NCI-H128 (cell line): Measurements from ENCODE around the gene PLCL1.
"Not testable (repeated sequence)": the region's sequence is repeated elsewhere in the genome, so short reads cannot be mapped to it uniquely, and the experiment has no call there.

ENCODE experiments used
- DNase-seq: peaks from one replicate; lab custom pipeline; 2025; ENCODE audit not compliant: unreplicated experiment; lab: John Stamatoyannopoulos, UW

The PLCL1 gene

GRCh38 chr2:197993363-197993762 lies 189.0 kb downstream of the PLCL1 start:
- no peak for DNase-seq

- no peak for DNase-seq
Measured at GRCh38 chr2:197993830-197994229, 189.4 kb downstream of the PLCL1 start.

GRCh38 chr2:197994751-197995150 lies 190.4 kb downstream of the PLCL1 start:
- no peak for DNase-seq

GRCh38 chr2:197996583-197996982 lies 192.2 kb downstream of the PLCL1 start:
- DNase-seq: no peak

GRCh38 chr2:197997083-197997541 lies 192.7 kb downstream of the PLCL1 start:
- DNase-seq: no peak

- no peak for DNase-seq
Measured at GRCh38 chr2:197998702-197999101, 194.3 kb downstream of the PLCL1 start.

GRCh38 chr2:198000417-198000816 lies 196.0 kb downstream of the PLCL1 start:
- DNase-seq: no peak

- DNase-seq: no peak
Measured at GRCh38 chr2:198004173-198004572, 199.8 kb downstream of the PLCL1 start.

GRCh38 chr2:198004921-198005829 lies 200.8 kb downstream of the PLCL1 start:
- no peak for DNase-seq

GRCh38 chr2:198006733-198007132 lies 202.3 kb downstream of the PLCL1 start:
- DNase-seq: no peak

GRCh38 chr2:198008230-198008629 lies 203.8 kb downstream of the PLCL1 start:
- no peak for DNase-seq

GRCh38 chr2:198012025-198012424 lies 207.6 kb downstream of the PLCL1 start:
- DNase-seq: no peak

GRCh38 chr2:198016243-198016642 lies 211.8 kb downstream of the PLCL1 start:
- DNase-seq: no peak

- DNase-seq: no peak
Measured at GRCh38 chr2:198017068-198017467, 212.7 kb downstream of the PLCL1 start.

GRCh38 chr2:198028955-198029354 lies 224.6 kb downstream of the PLCL1 start:
- no peak for DNase-seq

GRCh38 chr2:198029576-198029975 lies 225.2 kb downstream of the PLCL1 start:
- not testable (repeated sequence) for DNase-seq

GRCh38 chr2:198033626-198034025 lies 229.2 kb downstream of the PLCL1 start:
- DNase-seq: no peak

GRCh38 chr2:198036029-198036879 lies 231.9 kb downstream of the PLCL1 start:
- no peak for DNase-seq

- DNase-seq: no peak
Measured at GRCh38 chr2:198040835-198041234, 236.4 kb downstream of the PLCL1 start.

GRCh38 chr2:198042189-198042588 lies 237.8 kb downstream of the PLCL1 start:
- DNase-seq: no peak

GRCh38 chr2:198044777-198045176 lies 240.4 kb downstream of the PLCL1 start:
- no peak for DNase-seq

- DNase-seq: no peak
Measured at GRCh38 chr2:198045227-198045626, 240.8 kb downstream of the PLCL1 start.
